OCI-LY1 (cell line): ENCODE measurements around the gene PRSS2.

ENCODE experiments used
- CTCF ChIP-seq: fragments of 200-600 bp; sonication (generic), shearing (Covaris generic); IDR thresholded peaks from 2 replicates; pipeline ENCODE4 v1.5.1; 2017; ENCODE audit warnings: mild to moderate bottlenecking, antibody characterized with exemption, low read length, moderate library complexity, mixed read lengths
- EZH2 ChIP-seq: fragments of 200-600 bp; sonication (generic), shearing (Covaris generic); IDR thresholded peaks from 2 replicates; pipeline ENCODE4 v1.8.0; 2017; ENCODE audit warnings: borderline replicate concordance, mixed run types, mild to moderate bottlenecking, antibody characterized with exemption, low read length, moderate library complexity, mixed read lengths

GRCh38 chr7:142797391-142798377, 26.9 kb downstream of the PRSS2 start:
- TF ChIP-seq CTCF = no peak
- no peak for TF ChIP-seq EZH2
